ENCODE data around the gene SGIP1. TPM values are rescaled to one million over a fixed set of nuclear protein-coding genes. Genes with fewer than 3 reads are reported as not detected.

Gene SGIP1
- total RNA-seq, 1 donor from 2014 or later, result 75.2 TPM

DNA sequence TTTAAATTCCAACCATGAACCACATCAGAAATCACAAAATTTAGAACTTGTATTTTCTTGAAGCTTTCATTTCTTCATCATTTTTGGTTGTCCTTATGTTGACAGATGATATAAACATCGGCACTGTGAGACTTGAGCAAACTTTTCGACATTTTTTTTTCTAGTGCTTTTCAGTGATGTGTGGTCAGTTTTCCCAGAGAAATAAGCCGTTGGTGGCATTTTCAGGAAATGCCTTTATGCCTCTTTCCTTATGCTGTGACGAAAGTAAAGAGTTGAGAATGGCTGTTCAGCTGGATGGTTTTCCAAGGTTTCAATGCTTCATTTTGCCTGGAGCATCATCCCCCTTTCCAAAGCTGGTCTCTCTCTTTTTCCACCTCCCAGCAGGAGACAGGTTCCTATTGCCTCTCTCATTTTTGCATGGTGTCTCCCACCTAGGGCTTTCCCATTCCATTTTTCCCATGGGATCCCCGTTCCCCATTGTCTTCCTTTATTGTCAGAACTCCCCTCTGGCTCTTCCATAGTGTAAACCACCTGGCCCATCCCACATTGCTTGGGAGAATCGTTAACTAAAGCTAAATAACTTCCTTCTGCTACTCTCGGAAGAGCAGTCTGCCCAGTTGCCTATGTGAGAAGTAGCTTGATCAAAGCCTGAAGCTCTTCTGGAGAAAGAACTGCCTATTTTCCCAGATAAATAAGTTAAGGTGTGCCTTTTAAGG is 156.9 kb downstream of the SGIP1 start:
- H3K9me3 Mint-ChIP-seq (ENCODE audit: unreplicated experiment), result peaks cover 5% of the 10 kb centered on the region
- peaks cover 48% of the 10 kb centered on the region for H3K4me1 Mint-ChIP-seq (ENCODE audit: low read depth, unreplicated experiment)
- no peaks in the 10 kb centered on the region for H3K27me3 Mint-ChIP-seq (ENCODE audit: unreplicated experiment)
- H3K4me3 Mint-ChIP-seq (ENCODE audit: unreplicated experiment), result no peak overlapping the region
- H3K36me3 Mint-ChIP-seq (ENCODE audit: unreplicated experiment), result no peaks in the 10 kb centered on the region
- TF ChIP-seq, protein P1, sequence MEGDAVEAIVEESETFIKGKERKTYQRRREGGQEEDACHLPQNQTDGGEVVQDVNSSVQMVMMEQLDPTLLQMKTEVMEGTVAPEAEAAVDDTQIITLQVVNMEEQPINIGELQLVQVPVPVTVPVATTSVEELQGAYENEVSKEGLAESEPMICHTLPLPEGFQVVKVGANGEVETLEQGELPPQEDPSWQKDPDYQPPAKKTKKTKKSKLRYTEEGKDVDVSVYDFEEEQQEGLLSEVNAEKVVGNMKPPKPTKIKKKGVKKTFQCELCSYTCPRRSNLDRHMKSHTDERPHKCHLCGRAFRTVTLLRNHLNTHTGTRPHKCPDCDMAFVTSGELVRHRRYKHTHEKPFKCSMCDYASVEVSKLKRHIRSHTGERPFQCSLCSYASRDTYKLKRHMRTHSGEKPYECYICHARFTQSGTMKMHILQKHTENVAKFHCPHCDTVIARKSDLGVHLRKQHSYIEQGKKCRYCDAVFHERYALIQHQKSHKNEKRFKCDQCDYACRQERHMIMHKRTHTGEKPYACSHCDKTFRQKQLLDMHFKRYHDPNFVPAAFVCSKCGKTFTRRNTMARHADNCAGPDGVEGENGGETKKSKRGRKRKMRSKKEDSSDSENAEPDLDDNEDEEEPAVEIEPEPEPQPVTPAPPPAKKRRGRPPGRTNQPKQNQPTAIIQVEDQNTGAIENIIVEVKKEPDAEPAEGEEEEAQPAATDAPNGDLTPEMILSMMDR (IDR thresholded peaks at IDR 0.05; ENCODE audit: partially characterized antibody, unreplicated experiment), result no peak
- DNase-seq, result no peak
- H3K27ac Mint-ChIP-seq (ENCODE audit: unreplicated experiment), result no peak overlapping the region

DNA sequence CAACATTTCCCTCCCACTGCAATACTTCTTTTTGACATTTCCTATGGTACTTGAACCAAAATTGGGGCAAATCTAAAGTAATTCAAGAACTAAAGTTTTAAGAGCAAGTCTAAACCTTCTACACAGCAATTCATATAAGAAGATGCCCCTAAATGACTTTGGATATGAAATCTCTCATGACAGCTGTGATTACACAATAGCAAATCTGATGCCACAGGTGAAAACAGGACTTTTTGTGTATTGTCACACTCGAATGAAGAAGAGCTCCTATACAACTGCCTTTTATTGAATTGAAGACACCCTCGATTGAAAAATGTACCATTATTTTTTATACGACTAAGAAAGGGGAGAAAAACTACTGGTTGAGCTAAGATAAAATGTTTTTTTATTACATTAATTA is 158.7 kb downstream of the SGIP1 start:
- H3K36me3 Mint-ChIP-seq (ENCODE audit: unreplicated experiment), result no peaks in the 10 kb centered on the region

DNA sequence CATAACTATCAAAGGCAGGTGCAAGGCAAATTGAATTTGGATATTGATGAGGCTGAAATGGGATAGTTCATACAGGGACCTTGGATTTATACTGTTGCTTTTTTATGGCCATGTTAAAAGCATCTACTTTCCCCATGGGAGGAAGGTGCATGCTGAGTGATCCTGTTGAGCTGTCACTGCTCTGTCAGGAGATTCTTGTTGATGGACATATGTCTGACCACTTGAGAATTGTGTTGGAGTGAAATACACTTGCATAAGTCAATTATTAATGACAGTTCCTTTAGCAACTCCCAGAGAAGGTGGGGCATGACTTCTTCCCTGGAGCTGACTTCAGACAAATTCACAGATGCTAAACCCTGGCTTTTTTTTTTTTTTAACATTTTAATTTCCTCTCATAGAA is 159.9 kb downstream of the SGIP1 start:
- DNase-seq, result no peak
- Mint-ChIP-seq H3K9me3 (ENCODE audit: unreplicated experiment) (peaks cover 5% of the 10 kb centered on the region), H3K4me1 (ENCODE audit: low read depth, unreplicated experiment) (peaks cover 31% of the 10 kb centered on the region), H3K36me3 (ENCODE audit: unreplicated experiment) (peaks cover 2% of the 10 kb centered on the region), H3K27ac (ENCODE audit: unreplicated experiment) (peak overlapping the region; percentile 76), H3K4me3 (ENCODE audit: unreplicated experiment) (peak overlapping the region; percentile 67), H3K27me3 (ENCODE audit: unreplicated experiment) (no peaks in the 10 kb centered on the region)
- TF ChIP-seq, protein P1 (IDR thresholded peaks at IDR 0.05; ENCODE audit: partially characterized antibody, unreplicated experiment), result no peak

More for the DNA sequence above, 158.7 kb downstream of the SGIP1 start:
- TF ChIP-seq, protein P1 (IDR thresholded peaks at IDR 0.05; ENCODE audit: partially characterized antibody, unreplicated experiment), result no peak
- Mint-ChIP-seq H3K27me3 (ENCODE audit: unreplicated experiment) (no peaks in the 10 kb centered on the region), H3K27ac (ENCODE audit: unreplicated experiment) (no peak overlapping the region), H3K4me3 (ENCODE audit: unreplicated experiment) (no peak overlapping the region), H3K4me1 (ENCODE audit: low read depth, unreplicated experiment) (peaks cover 36% of the 10 kb centered on the region), H3K9me3 (ENCODE audit: unreplicated experiment) (peaks cover 5% of the 10 kb centered on the region)
- DNase-seq, result no peak

DNA sequence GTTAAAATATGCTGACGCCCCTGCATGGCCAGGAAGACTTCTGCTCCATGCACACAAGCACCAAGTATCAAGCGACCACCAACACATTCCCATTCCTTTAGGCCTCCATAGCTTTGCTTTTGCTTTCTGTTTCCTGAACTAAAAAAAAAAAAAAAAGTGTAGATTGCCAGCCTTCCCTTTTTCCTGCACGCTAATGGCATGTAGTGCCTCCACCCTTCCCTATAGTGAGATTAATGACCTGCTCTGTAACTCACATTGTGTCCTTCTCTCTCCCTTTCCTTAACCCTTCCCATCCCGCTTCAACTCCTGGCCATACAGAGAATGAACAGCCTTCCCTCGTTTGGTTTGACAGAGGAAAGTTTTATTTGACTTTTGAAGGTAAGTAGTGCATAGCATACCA is 161.2 kb downstream of the SGIP1 start:
- no peak for DNase-seq
- peaks cover 3% of the 10 kb centered on the region for H3K9me3 Mint-ChIP-seq (ENCODE audit: unreplicated experiment)
- H3K36me3 Mint-ChIP-seq (ENCODE audit: unreplicated experiment), result peaks cover 3% of the 10 kb centered on the region
- H3K27me3 Mint-ChIP-seq (ENCODE audit: unreplicated experiment), result no peaks in the 10 kb centered on the region
- TF ChIP-seq, protein P1 (IDR thresholded peaks at IDR 0.05; ENCODE audit: partially characterized antibody, unreplicated experiment), result no peak
- peak overlapping the region; percentile 10 for H3K27ac Mint-ChIP-seq (ENCODE audit: unreplicated experiment)
- peaks cover 34% of the 10 kb centered on the region for H3K4me1 Mint-ChIP-seq (ENCODE audit: low read depth, unreplicated experiment)
- H3K4me3 Mint-ChIP-seq (ENCODE audit: unreplicated experiment), result peak overlapping the region; percentile 48

DNA sequence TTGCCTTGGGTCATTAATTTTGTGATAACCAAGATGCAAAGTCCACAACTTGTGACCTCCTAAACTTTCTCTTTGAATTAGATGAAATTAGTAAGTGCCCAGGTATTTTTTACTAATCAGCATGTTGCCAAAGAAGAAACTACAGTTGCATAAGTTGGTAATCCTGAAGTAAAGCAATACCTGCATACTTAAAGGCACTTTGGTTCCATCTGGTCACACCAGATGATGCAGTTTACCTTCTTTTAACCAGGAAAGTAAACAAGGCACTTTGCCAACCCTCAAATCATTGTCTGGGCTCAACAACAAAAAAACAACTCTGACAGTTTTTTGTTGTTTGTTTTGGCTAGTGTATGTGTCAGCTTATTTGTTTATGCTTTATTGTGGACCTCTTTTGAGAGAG is 162.8 kb downstream of the SGIP1 start:
- peaks cover 32% of the 10 kb centered on the region for H3K4me1 Mint-ChIP-seq (ENCODE audit: low read depth, unreplicated experiment)
- TF ChIP-seq, protein P1 (IDR thresholded peaks at IDR 0.05; ENCODE audit: partially characterized antibody, unreplicated experiment), result no peak
- no peak overlapping the region for H3K4me3 Mint-ChIP-seq (ENCODE audit: unreplicated experiment)
- no peak for DNase-seq
- H3K9me3 Mint-ChIP-seq (ENCODE audit: unreplicated experiment), result peaks cover 5% of the 10 kb centered on the region
- no peak overlapping the region for H3K27ac Mint-ChIP-seq (ENCODE audit: unreplicated experiment)
- no peaks in the 10 kb centered on the region for H3K27me3 Mint-ChIP-seq (ENCODE audit: unreplicated experiment)
- H3K36me3 Mint-ChIP-seq (ENCODE audit: unreplicated experiment), result peaks cover 3% of the 10 kb centered on the region
